NCI-H2171 treated with DMSO at 0.1 percent for 48 hours (cell line): ENCODE results near the gene MYO7B.
A peak's percentile ranks its signal among the peaks of the same experiment; 100 is the strongest.

Experiments
- DNase-seq: peaks from one replicate; lab custom pipeline; 2025; lab: John Stamatoyannopoulos, UW

MYO7B gene

DNA sequence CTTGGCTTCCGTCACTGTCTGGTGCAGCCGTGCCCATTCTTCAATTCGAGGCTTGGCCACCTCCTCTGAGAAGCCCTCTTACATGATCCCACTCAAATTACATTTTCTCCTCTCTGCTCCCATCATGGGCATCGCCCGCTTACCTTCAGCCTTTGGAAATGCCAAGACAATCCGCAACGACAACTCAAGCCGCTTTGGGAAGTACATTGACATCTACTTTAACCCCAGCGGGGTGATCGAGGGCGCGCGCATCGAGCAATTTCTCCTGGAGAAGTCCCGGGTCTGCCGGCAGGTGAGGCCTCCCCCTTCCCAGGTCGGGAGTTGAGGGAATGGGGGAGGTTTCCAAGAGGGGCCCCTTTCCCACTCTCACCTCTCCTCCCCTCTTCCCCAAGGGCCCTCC, 38.3 kb downstream of the MYO7B start:
- DNase-seq = no peak

DNA sequence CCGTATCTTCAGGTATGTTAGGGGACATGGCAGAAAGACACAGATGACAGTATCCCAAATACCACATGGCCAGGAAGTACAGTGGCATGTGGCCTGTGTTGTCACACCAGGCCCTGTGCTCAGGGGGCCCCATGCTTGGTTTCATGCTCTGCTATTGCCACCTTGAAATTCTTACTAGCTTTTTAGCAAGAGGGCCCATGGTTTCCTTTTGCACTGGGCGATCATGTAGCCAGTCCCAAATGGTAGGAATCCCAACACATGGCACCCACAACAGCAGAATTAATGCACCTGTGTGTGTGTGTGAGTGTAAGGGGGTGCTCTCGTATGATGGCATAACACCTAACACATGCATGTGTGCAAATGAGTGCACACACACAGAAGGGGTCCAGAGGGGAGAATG, 39.2 kb downstream of the MYO7B start:
- no peak for DNase-seq

DNA sequence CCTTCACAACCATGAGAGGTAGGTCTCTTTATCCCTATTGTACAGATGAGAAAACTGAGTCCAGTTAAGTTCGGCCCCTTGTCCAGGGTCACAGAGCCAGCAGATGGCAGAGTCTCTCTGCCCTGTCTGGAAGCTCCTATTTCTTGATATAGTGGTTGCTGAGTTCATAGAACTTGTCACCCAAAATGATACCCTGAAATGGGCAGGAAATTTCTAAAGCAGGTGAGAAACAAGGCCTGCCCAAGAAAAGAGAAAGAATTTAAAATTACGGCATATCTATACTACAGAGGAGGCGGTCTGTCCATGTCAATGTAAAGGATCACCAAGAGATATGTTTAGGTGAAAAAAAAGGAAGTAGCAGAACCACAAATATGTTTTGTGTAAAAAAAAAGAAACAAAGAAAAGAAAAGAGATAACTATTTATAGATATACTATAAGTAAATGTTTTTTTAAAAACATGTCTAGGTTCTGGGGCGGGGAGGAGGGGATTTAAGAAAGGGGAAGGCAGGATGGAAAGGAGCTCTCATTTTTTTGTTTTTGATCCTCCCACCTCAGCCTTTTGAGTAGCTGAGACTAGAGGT, 39.8 kb downstream of the MYO7B start:
- DNase-seq = no peak

DNA sequence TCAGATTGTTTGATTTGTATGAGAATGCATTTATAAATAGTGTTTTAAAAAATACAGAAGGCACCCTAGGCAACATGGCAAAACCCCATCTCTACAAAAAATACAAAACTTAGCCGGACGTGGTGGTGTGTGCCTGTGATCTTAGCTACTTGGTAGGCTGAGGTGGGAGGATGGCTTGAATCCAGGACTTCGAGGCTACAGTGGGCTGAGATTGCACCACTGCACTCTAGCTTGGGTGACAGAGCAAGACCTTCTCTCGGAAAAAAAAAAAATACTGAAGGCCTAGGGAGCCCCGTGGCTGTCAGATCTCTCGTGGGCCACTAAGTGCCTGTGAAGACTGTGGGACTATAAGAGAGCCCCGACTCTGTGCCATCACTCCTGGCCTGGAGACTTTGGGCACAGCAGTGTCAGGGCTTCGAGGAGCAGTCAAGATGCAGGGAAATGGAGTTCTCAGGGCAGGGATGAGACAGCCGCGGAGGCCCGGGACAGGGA, 40.5 kb downstream of the MYO7B start:
- no peak for DNase-seq

DNA sequence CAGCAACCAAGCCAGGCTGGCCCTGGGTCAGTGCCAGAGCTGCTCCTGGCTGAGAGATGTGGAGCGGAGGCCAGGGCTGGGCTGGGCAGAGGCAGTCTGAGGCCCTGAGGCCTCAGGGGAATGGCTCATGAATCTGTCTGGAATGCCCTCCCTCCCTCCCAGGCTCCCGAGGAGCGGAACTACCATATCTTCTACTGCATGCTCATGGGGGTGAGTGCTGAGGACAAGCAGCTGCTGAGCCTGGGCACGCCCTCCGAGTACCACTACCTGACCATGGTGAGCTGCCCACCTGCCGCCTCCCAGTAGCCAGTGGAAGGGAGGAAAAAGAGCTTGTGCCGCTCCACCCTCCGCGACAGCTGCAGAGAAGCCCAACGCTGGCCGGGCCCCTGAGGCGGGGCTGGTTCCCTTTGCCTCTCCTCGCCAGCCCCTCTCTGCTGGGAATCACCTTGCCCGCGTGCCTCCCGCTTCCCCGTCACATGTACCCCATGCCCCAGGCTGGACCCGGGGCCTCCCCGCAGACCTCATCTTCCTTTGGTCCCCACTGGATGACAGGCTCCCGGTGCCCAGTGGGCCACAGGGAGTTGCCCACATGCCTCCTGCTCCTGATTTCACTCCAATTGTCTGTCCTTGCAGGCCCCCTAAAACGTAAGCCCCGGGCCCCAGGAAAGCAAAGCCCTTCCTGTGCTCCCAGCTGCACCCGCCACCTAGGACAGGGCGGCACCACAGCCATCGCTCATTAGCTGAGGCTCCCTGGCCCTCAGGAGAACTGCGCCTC, 41.1 kb downstream of the MYO7B start:
- DNase-seq = no peak

DNA sequence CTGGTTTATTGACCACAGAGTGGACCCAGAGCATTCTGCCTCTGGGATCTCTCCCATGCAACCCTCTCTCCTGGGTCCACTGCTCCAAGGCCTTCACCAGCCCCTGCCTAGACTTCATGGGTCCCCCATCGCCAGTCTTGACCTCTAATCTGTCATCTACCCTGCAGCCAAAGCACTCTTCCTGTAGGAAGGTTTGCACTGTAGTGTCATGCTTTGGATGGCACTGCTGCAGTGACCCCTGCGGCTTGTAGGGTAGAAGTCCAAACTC, 41.7 kb downstream of the MYO7B start:
- no peak for DNase-seq

DNA sequence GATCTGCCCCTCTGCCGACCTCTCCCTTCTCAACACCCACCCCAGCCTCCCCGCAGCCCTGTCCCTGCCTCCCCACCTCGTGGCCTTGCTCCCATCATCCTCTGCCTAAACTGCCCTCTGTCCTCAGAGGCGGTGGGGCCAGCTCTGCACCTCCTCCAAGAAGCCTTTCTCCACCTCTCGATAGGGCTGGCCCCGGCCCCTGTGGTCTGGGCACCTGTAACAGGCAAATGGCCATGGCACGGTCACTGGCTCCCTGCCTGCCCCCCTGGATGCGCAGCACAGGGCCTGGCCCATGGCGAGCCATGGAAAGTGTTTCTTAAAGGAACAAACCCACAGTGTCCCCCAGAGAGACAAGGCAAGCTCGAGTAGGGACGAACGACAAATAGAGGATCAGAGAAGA, 42.0 kb downstream of the MYO7B start:
- no peak for DNase-seq

DNA sequence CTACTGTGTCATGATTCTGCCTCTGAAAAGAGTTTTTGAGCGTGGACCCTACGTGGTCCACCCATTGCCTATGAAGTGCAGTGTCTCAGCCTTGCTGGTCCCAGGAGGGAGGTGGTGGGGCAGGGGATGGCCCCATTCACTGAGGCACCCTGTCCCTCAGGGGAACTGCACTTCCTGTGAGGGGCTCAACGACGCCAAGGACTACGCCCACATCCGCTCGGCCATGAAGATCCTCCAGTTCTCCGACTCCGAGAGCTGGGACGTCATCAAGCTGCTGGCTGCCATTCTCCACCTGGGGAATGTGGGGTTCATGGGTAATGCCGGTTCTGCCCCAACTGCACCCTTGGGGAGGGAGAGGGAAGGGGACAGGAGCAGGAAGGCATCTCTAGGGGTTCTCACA, 42.5 kb downstream of the MYO7B start:
- no peak for DNase-seq

DNA sequence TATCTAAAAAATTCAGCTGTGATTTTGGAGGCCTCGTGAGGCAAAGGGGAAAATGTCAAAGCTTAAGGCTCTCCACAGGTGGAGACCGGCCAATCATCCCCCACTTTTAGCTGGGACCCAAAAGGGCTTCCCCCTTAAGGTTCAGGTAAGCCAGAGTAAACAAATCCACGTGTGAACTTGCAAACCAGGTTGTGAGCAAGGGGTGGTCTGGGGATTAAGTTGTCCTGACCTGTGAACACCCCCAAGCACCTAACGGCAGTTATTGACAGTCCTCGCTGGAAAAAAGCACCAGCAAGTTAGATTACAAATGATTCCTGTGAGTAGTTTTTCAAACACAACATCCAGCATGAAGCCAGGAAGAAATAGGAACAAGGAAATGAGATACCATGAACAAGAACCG, 42.9 kb downstream of the MYO7B start:
- DNase-seq = no peak

DNA sequence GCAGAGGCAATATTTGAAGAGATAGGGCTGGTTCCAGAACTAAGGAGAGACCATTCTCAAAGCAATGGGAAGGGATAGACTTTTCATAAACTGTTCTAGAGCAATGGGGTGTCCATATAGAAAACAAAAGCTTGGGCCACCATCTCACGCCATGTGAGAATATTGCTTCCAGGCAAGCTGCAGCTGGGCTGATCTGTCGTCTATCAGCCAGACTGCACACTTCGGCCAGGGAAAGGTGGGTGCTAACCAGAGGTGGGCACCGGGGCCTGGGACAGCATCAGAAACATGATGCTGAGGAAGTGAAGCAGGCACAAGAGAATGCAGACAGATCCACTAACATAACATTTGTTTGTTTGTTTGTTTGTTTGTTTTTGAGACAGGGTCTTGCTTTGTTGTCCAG, 43.7 kb downstream of the MYO7B start:
- DNase-seq = no peak

DNA sequence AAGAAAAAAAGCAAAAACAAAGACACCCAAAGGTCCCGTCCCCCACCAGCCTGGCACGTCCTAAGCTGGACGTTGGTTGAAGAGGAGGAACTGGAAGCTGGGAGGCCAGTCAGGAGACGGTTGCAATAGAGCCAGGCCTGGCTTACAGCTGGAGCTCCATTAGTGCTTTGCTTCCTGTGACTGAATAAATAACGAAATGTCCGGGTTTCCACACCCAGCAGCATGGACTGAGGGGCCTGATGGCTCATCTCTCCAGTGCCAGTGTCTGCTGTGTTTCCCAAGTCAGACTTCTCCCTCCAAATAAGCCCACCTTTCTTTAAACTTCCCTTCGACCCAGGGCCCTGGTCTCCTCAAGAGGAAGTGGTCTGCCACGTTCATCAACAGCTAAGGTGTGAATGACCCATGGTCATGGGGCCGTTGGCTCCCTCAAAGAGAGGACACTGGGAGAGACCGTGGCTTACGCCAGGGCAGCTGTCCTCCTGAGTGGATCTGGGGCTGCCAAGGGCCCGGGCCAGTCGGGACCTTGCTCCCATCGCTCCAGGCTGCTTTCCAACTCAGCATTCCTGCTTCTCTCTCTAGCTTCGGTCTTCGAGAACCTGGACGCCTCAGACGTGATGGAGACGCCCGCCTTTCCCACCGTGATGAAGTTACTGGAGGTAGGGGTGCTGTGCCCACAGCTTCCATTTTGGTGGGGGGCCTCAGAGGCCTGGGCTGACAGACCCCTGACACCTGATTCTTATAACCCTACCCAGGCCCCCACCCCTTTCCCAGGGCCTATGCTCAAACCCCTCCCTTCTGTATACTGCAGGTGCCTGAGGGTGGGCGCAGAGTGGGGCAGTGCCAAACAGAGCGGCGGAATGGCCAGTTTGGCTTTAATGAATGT, 44.9 kb downstream of the MYO7B start:
- DNase-seq = no peak

DNA sequence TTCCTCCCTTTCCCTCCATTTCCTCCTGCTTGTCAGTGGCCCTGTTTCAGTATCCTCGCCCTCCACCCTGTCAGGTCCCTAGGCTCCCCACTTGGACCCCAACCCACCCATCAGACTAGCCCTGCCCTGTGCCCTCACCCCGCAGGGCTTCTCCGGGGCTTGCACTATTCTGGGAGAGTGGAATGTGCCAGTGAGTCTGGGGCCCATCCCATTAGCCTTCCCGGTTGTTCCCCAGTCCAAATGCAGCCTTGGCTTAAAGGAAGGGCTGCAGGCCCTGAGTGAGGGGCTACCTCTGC, 45.5 kb downstream of the MYO7B start:
- no peak for DNase-seq

DNA sequence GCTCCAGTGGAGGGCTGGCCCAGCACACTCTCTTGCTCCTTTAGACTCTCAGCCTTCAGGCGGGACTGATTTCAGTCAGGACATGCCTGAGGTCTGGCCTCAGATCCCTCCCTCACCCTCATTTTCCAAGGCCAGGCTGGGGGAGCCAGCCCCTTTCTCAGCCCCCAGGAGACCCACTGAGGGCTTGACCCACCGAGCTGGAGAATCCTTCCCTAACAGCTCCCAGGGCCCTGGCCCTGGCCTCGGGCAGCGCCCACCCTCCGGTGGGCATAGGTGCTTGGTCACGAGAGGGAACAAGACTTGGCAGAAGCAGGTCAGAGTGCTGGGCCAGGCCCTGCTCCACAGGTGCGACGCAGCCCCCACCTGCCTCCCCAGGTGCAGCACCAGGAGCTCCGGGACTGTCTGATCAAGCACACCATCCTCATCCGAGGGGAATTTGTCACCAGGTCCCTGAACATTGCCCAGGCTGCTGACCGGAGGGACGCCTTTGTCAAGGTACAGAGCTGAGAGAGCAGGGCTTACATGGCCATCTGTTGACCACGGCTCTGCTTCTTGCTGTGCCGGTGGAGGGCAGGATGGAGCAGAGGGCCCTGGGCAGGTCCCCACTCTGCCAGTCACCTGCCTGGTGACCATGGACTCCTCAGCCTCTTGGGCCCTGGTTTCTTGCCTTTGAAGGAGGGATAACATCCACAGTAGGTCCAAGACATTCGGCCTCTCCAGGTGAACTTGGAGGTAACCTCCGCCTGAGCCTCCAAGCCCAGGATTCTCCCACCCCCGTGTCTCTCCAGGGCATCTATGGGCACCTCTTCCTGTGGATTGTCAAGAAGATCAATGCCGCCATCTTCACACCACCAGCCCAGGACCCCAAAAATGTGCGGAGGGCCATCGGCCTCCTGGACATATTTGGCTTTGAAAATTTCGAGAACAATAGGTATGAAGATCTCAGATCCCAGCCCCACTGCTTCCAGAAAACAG, 46.3 kb downstream of the MYO7B start:
- no peak for DNase-seq

DNA sequence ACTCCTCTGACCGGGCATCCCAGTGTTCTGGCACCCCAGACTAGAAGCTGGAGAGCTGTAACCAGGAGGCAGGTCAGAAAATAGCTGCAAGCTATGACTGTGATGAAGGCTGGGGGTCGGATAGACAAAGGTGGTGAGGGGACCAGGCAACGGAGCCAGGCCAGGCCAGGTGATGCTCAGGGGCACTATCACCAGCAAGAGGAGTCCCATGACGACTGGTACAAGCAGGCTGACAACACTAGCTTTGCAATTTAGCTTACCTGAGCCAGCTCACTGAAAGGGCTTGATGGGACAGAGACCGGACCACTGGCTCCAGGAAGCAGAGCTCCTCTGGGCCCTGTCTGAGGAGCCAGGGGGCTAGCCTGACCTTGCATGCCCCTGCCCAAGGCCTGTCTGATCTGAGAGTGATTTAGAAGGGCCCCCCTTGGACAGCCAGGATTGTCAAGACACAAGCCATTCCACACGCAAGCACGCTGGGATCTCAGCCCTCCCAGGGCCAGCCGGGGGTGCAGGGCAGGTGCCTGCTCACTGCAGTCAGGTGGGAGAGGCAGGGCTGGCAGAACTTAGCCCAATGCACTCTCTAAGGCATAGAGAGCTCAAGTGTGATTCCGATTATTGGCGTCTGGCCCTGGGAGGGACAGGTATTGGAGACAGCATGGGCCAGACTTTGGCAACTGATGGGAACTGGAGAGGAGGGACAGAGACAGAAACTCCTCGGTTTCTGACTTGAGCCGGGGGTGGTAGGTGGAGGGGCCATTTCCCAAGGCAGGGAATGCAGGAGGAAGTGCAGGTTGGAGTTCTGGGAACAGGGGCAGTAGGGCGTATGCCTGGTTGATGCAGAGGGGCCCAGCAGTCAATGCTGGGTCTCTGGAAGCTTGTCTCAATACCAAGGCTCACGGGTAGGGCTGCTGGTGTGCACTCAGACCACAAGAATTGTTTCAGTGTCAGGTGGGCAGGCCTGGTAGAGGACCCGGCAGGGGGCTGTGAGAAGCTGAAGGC, 47.7 kb downstream of the MYO7B start:
- no peak for DNase-seq

DNA sequence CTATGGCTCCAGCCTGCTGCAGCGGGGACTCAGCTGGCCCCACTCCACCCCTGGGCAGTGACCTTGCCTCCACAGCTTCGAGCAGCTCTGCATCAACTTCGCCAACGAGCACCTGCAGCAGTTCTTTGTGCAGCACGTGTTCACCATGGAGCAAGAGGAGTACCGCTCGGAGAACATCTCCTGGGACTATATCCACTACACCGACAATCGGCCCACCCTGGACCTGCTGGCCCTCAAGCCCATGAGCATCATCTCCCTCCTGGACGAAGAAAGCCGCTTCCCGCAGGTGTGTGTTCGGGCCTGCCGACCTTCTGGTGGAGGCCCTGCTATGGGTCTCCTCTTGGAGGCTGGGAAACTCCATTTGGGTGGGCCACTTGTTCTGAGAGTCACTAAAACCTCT, 48.6 kb downstream of the MYO7B start:
- no peak for DNase-seq

DNA sequence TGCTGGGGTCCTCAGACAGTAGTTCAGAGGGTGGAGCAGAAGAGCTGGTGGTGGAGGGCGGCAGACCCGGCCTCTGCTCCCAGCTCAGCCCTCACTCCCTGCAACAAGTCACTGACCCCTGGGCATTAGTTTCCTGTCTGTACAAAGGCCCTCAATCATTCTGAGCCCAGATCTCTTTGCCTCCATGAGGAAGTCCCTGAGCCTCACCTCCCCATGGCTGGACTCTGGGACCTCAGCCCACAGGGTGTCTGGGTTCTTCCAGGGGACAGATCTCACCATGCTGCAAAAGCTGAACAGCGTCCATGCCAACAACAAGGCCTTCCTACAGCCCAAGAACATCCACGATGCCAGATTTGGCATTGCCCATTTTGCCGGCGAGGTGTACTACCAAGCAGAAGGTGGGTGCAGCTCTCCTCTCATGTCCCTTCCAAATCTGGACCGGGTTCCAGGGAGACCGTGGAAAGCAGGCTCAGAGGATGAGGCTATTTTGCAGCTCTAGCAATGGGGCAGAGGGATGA, 49.1 kb downstream of the MYO7B start:
- DNase-seq = no peak

DNA sequence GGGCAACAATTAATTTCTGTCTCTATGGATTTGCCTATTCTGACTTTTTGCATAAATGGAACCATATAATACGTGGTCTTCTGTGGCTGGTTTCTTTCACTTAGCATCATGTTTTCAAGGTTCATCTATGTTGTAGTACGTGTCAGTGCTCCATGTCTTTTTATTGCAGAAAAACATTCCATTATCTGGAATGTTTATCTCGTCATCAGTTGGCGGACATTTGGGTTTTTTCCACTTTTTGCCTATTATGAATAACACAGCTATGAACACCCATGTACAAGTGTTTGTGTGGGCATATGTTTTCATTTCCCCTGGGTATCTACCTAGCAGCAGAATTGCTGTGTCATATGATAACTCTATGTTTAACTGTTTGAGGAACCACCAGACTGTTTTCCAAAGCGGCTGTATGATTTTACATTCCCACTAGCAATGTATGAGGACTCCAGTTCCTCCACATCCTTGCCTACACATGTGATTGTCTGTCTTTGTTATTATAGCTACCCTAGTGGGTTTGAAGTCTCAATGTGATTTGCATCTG, 49.9 kb downstream of the MYO7B start:
- peak; percentile 23 for DNase-seq

DNA sequence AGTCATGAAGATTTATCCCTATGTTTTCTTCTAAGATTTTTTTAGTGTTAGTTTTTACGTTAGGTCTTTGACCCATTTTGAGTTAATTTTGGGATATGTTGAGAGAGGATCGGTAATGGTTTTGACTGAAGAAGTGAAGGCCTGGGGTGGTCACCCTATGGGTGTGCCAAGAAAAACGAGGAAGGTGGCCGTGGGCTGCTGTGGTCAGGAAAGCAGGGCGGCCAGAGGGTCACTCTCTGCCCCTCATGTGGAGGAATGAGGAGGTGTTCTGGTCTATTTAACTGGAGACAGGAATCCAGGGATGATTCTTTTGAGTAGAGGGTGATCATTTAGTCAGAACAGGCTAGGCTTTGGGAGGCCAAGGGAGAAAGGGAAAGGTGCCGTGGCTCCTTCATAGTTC, 50.7 kb downstream of the MYO7B start:
- DNase-seq = no peak

DNA sequence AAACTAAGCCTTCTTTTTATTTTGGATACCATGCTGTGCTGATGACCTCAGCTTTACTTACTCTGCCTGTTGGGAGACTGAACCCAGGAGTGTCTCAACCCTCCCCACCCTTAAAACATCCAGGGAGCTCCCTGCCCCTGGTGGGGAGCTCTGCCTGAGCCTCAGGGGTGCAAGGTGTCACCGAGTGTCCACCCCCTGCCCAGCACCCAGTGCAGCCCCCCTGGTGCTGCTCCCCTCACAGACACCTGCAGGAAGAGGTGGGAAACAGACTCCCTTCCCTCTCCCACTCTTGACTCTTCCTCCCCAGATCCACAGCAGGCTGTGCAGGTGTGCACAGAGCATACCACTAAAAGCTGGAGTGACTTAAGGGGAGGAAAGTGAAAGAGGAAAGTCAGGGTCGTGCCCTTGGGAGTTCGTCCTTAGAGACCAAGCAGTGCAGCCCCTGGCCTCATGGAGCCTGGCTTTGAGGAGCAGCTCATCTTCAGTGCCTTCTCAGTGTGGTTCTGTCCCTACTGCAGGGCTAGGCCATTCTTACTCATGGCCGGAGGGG, 51.3 kb downstream of the MYO7B start:
- DNase-seq = no peak

DNA sequence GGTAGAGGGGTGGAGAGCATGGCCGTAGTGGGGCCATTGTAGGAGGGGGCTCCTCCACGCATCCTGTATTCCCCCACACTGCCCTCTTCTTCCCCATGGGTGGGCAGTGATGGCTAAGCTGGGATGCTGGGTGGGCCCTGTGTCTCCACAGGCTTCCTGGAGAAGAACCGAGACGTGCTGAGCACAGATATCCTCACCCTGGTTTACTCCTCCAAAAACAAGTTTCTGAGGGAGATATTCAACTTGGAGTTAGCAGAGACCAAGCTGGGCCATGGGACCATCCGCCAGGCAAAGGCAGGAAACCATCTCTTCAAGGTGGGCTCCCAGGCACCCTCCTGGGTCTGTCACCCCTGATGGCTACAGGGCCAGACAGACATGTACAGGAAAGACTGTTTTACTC, 52.8 kb downstream of the MYO7B start:
- DNase-seq = no peak
